ENCODE data around the gene ARHGEF10L. TPM values are rescaled to one million over a fixed set of nuclear protein-coding genes. Genes with fewer than 3 reads are reported as not detected.
"Not testable (repeated sequence)": the region's sequence is repeated elsewhere in the genome, so short reads cannot be mapped to it uniquely, and the experiment has no call there.

Gene ARHGEF10L
- total RNA-seq, 4 donors from 2014 or later = 65.0 to 136 (median 94.1) TPM

GRCh38 chr1:17624611-17625233 lies 85.2 kb downstream of the ARHGEF10L start:
- H3K4me1 ChIP-seq = peaks cover 16% of the 10 kb centered on the region
- H3K36me3 ChIP-seq = peaks cover 66% of the 10 kb centered on the region
- H3K9me3 ChIP-seq = no peaks in the 10 kb centered on the region
- DNase-seq (ENCODE audit: low spot score in 2 of 2) = no peak
- no peaks in the 10 kb centered on the region for H3K27me3 ChIP-seq
- WGBS = 25% methylated on average over 7 of the region's 8 CpGs
- TF ChIP-seq POLR2AphosphoS5 (IDR thresholded peaks at IDR 0.05) = no peak
- TF ChIP-seq EP300 (IDR thresholded peaks at IDR 0.05) = no peak
- TF ChIP-seq POLR2A (IDR thresholded peaks at IDR 0.05) = no peak
- no peak for TF ChIP-seq CTCF (IDR thresholded peaks at IDR 0.05)
- no peak overlapping the region for H3K4me3 ChIP-seq
- H3K27ac ChIP-seq = peak overlapping the region; percentile 3

- Histone ChIP-seq H3K4me3 (no peak overlapping the region), H3K36me3 (peaks cover 67% of the 10 kb centered on the region), H3K27ac (no peak overlapping the region), H3K9me3 (no peaks in the 10 kb centered on the region), H3K4me1 (peaks cover 23% of the 10 kb centered on the region), H3K27me3 (no peaks in the 10 kb centered on the region)
- DNase-seq (ENCODE audit: low spot score in 2 of 2) = no peak
- 91% methylated on average over 16 of the region's 16 CpGs for WGBS
- no peak for TF ChIP-seq POLR2AphosphoS5 (IDR thresholded peaks at IDR 0.05)
- no peak for TF ChIP-seq CTCF (IDR thresholded peaks at IDR 0.05)
- no peak for TF ChIP-seq EP300 (IDR thresholded peaks at IDR 0.05)
- TF ChIP-seq POLR2A (IDR thresholded peaks at IDR 0.05) = no peak
Observed at GRCh38 chr1:17627239-17628052, 87.9 kb downstream of the ARHGEF10L start.

- 82% methylated on average over 5 of the region's 5 CpGs for WGBS
- Histone ChIP-seq H3K27ac (peak overlapping the region; percentile 69), H3K36me3 (peaks cover 69% of the 10 kb centered on the region)
Observed at GRCh38 chr1:17629046-17629445, 89.5 kb downstream of the ARHGEF10L start.

GRCh38 chr1:17629460-17629859 lies 90.0 kb downstream of the ARHGEF10L start:
- DNase-seq (ENCODE audit: low spot score in 2 of 2) = no peak
- H3K9me3 ChIP-seq = no peaks in the 10 kb centered on the region
- peaks cover 71% of the 10 kb centered on the region for H3K36me3 ChIP-seq
- WGBS = 82% methylated on average over 11 of the region's 11 CpGs
- peak in 1 of 2 donors; percentile 15 for TF ChIP-seq CTCF (IDR thresholded peaks at IDR 0.05)
- no peak for TF ChIP-seq POLR2A (IDR thresholded peaks at IDR 0.05)
- H3K27me3 ChIP-seq = no peaks in the 10 kb centered on the region
- H3K27ac ChIP-seq = peak overlapping the region; percentile 69
- peaks cover 16% of the 10 kb centered on the region for H3K4me1 ChIP-seq
- no peak overlapping the region for H3K4me3 ChIP-seq

More at GRCh38 chr1:17629046-17629445, 89.5 kb downstream of the ARHGEF10L start:
- H3K9me3 ChIP-seq; H3K27me3 ChIP-seq; H3K4me3 ChIP-seq; DNase-seq (ENCODE audit: low spot score in 2 of 2): not testable (repeated sequence)
- H3K4me1 ChIP-seq = peaks cover 20% of the 10 kb centered on the region

GRCh38 chr1:17630048-17630830 lies 90.7 kb downstream of the ARHGEF10L start:
- peaks cover 16% of the 10 kb centered on the region for H3K4me1 ChIP-seq
- H3K4me3 ChIP-seq = no peak overlapping the region
- no peaks in the 10 kb centered on the region for H3K27me3 ChIP-seq
- WGBS = 56% methylated on average over 13 of the region's 16 CpGs
- DNase-seq (ENCODE audit: low spot score in 2 of 2) = peak in 1 of 2 donors; percentile 89
- H3K36me3 ChIP-seq = peaks cover 79% of the 10 kb centered on the region
- H3K27ac ChIP-seq = peak overlapping the region; percentile 69
- H3K9me3 ChIP-seq = no peaks in the 10 kb centered on the region
- TF ChIP-seq CTCF (IDR thresholded peaks at IDR 0.05) (no peak), POLR2A (IDR thresholded peaks at IDR 0.05) (no peak), EP300 (IDR thresholded peaks at IDR 0.05) (no peak), POLR2AphosphoS5 (IDR thresholded peaks at IDR 0.05) (no peak)
